ENCODE results near the gene NPAS3.

Gene NPAS3

GRCh38 chr14:33661101-33661500, 722.4 kb downstream of the NPAS3 start:
- DNase-seq (no peak), ATAC-seq (no peak)
- Mint-ChIP-seq H3K27me3 (no peaks in the 10 kb centered on the region), H3K9me3 (peaks cover 0 to 12% of the 10 kb centered on the region in 2 donors), H3K27ac (no peak overlapping the region), H3K4me1 (no peaks in the 10 kb centered on the region), H3K4me3 (no peak overlapping the region)

- no peak for ATAC-seq
- Mint-ChIP-seq H3K4me1 (no peaks in the 10 kb centered on the region), H3K4me3 (no peak overlapping the region), H3K9me3 (peaks cover 0 to 8% of the 10 kb centered on the region in 2 donors), H3K27me3 (no peaks in the 10 kb centered on the region), H3K27ac (no peak overlapping the region)
- no peak for DNase-seq
Measured at GRCh38 chr14:33668066-33668465, 729.4 kb downstream of the NPAS3 start.

DNA sequence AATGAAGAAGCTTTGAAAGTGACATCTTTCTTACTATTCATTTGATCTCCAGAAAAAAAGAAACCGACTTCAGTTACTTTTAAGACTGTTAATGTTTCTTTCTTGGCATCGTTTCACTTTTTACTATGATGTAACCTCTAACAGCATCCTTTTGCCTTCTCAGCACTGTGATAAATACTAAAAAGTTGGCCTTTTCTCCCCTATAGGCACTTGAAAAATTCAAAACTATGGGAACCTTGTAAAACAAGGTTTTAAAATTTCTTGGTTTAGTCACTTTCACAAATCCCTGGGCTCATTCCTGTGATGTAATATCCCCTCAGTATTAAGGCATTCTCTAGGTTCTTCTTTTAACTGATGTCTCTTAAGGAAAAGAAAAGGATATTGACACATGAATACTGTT, 730.4 kb downstream of the NPAS3 start:
- DNase-seq (no peak), ATAC-seq (no peak)
- Mint-ChIP-seq H3K4me3 (no peak overlapping the region), H3K27ac (peak overlapping the region in 1 of 2 donors; percentile 19), H3K9me3 (peaks cover 0 to under 1% of the 10 kb centered on the region in 2 donors), H3K4me1 (no peaks in the 10 kb centered on the region), H3K27me3 (no peaks in the 10 kb centered on the region)

DNA sequence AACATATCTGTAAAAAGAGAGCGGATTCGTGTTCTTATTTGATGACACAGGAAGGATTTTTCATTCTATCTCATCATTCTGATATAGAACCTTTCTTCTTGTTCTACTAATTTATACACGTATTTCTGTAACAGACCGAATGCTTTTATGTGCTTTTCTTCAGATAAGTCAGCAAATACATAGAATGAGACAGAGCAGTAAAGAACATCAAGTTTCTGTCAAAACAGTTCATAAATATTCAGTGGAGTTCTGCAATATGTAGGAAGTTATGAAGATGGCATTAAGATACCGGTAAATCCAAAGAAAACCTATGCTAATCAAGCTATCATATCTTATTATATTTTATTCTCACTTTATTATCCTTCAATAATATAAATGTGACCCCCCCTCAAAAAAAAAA, 731.6 kb downstream of the NPAS3 start:
- no peak overlapping the region for H3K27ac Mint-ChIP-seq
- ATAC-seq (no peak), DNase-seq (no peak)
- H3K4me1 Mint-ChIP-seq = no peaks in the 10 kb centered on the region
- no peaks in the 10 kb centered on the region for H3K9me3 Mint-ChIP-seq
- no peaks in the 10 kb centered on the region for H3K27me3 Mint-ChIP-seq
- no peak overlapping the region for H3K4me3 Mint-ChIP-seq

- Mint-ChIP-seq H3K4me1 (no peaks in the 10 kb centered on the region), H3K4me3 (no peak overlapping the region), H3K27ac (peak overlapping the region in 1 of 2 donors; percentile 26), H3K27me3 (no peaks in the 10 kb centered on the region), H3K9me3 (no peaks in the 10 kb centered on the region)
- DNase-seq (no peak), ATAC-seq (no peak)
Measured at GRCh38 chr14:33671556-33671955, 732.9 kb downstream of the NPAS3 start.

DNA sequence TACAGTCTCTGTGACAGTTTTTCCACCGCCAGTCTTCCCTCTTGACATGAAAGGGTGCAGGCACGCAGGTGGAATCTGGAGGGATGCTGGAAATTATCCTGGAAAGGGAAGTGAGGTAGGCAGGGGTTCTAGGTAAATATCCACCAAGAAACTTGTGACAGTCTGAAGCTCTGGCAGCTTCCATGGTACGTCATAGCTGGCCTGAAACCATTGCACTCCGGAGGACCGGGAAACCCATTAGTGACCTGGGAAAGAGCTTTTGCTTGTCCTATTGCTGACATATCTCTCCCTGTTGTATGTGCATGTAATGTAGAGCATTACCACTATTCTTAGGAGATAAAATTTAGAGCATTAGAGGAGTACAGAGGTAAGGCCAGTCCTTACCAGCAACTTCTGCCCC, 736.2 kb downstream of the NPAS3 start:
- DNase-seq (no peak), ATAC-seq (no peak)
- Mint-ChIP-seq H3K27ac (no peak overlapping the region), H3K4me1 (no peaks in the 10 kb centered on the region), H3K9me3 (no peaks in the 10 kb centered on the region), H3K27me3 (no peaks in the 10 kb centered on the region), H3K4me3 (no peak overlapping the region)

DNA sequence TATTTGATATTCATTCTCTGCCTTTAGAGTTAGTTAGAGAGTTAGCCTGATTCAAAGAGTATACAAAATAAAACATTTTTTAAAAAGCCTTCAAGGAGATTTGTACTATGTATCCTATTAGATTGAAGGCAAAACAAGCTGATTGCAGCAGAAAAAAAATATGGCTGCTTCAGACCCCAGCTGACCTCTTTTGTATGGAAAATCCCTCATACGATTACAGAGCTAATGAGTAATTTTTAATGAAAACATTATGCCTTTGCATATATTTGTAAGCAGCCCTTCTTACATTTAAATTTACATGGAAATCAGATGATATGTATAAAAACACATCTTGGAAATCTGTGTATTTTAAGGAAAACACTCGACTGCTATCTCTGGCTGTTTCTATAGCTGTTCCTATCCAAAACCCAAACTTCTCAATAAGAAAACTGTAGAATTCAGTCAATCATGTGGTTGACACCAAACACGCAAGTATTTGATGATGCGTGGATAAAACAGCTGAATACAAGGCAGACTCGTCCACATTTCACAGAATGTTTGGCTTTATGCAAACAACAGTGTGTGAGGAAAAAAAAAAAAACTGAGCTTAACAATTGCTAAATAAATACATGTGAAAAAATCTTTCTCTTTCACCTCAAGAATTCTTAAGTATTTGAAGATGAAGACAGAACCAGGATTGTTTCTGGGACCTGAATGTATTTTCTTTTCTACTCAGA, 736.9 kb downstream of the NPAS3 start:
- no peaks in the 10 kb centered on the region for H3K9me3 Mint-ChIP-seq
- H3K4me3 Mint-ChIP-seq = no peak overlapping the region
- no peaks in the 10 kb centered on the region for H3K4me1 Mint-ChIP-seq
- H3K27ac Mint-ChIP-seq = no peak overlapping the region
- ATAC-seq = no peak
- no peak for DNase-seq
- no peaks in the 10 kb centered on the region for H3K27me3 Mint-ChIP-seq

- peak overlapping the region in 1 of 2 donors; percentile 22 for H3K4me3 Mint-ChIP-seq
- H3K4me1 Mint-ChIP-seq = no peaks in the 10 kb centered on the region
- H3K27ac Mint-ChIP-seq = peak overlapping the region in 1 of 2 donors; percentile 69
- no peaks in the 10 kb centered on the region for H3K27me3 Mint-ChIP-seq
- no peaks in the 10 kb centered on the region for H3K9me3 Mint-ChIP-seq
- DNase-seq = no peak
- ATAC-seq = no peak
Measured at GRCh38 chr14:33676135-33676566, 737.5 kb downstream of the NPAS3 start.

DNA sequence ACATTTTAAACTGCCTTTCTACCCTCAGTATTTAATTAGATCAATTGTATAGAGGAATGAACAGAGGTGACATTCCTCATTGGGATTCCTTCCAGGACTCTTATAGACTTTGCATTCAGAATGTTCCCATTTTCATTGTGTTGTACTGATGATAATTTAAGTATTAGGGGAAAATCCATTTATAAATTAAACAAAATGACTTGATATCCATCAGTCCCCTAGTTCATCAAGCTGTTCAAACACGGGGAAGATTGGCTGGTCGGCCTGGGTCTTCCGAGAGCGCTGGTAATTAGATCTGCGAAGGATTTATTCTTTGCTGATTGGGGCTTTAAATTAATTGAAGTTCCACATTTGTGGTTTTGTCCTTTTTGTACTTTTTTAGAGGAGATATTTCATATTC, 738.2 kb downstream of the NPAS3 start:
- no peak for DNase-seq
- Mint-ChIP-seq H3K4me3 (no peak overlapping the region), H3K27me3 (no peaks in the 10 kb centered on the region), H3K9me3 (no peaks in the 10 kb centered on the region), H3K27ac (no peak overlapping the region), H3K4me1 (no peaks in the 10 kb centered on the region)
- no peak for ATAC-seq

DNA sequence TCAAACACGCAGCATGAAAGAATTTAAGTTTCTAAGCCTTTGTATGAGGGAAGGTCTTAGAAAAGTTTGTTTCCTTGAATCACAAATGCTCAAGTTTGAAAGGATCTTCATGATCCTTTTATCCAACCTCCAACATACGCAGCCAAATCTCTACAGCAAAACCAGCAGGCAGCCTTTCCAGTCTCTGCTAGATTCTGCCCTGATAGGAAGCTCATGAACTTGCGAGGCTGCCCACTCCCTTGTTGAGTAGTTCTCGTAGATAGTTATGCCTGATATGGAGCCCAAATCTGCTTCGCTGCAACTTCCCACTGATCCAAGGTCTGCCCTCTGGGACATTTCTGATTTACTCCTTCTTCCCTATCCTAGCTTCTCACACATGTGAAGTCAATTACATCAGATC, 739.3 kb downstream of the NPAS3 start:
- DNase-seq (no peak), ATAC-seq (no peak)
- Mint-ChIP-seq H3K27ac (no peak overlapping the region), H3K4me3 (no peak overlapping the region), H3K4me1 (no peaks in the 10 kb centered on the region), H3K27me3 (no peaks in the 10 kb centered on the region), H3K9me3 (no peaks in the 10 kb centered on the region)

DNA sequence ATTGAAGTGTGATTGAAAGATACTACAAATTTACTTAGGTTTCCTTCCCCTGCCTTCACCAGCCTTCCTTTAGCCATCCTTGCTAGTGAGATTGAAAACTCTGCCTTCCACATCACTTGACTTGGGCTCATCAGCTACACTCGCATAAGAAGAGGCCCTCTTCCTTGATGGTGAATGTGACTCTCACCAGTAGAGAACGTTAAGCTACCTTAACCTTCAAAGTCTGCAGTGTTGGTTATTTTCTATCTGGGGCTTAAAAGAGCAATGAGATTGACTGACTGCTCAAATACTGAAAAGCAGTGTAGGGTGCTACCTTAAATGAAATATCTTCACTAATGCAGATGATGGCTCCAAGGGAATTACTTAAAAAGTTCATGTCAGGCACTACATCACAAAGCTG, 740.3 kb downstream of the NPAS3 start:
- Mint-ChIP-seq H3K27me3 (no peaks in the 10 kb centered on the region), H3K4me1 (no peaks in the 10 kb centered on the region), H3K27ac (no peak overlapping the region), H3K4me3 (no peak overlapping the region), H3K9me3 (no peaks in the 10 kb centered on the region)
- no peak for ATAC-seq
- DNase-seq = no peak

DNA sequence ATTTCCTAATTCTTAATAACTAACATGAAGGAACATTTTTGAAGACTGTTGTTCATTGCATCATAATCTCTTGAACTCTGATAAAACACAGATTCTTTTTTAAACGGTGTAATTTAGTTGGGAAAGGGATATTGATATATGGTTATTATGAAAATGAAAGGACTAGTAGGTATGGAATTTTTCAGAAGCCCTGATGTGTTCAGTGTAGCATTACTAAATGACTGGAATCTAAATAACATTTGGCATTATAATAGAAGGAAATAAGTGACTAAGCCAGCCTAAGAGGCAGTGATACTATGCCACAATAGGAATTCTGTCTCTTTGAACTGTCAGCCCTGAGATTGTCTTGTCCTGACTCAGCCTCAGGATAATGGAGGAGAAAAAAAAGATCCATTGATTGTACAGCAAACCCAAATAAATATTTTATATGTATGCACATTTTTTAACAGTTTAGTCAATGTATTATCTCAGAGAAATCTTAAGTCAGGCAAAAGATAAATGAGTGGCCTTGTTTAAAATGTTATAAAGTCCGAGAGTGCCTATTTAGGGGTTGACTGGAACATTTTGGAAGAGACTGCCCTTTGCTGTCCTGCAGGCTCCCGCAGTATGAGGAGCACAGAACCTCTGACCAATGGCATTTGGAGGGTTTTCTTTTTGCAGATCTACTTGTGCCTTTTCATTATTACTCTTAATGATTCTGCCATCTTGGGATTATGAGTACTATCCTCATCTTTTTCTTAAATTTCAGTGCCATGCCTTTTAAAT, 741.0 kb downstream of the NPAS3 start:
- Mint-ChIP-seq H3K4me3 (no peak overlapping the region), H3K27ac (no peak overlapping the region), H3K9me3 (no peaks in the 10 kb centered on the region), H3K27me3 (no peaks in the 10 kb centered on the region), H3K4me1 (no peaks in the 10 kb centered on the region)
- DNase-seq (no peak), ATAC-seq (no peak)

GRCh38 chr14:33680873-33681272, 742.2 kb downstream of the NPAS3 start:
- DNase-seq (no peak), ATAC-seq (no peak)
- Mint-ChIP-seq H3K27me3 (no peaks in the 10 kb centered on the region), H3K4me1 (no peaks in the 10 kb centered on the region), H3K27ac (no peak overlapping the region), H3K9me3 (no peaks in the 10 kb centered on the region), H3K4me3 (no peak overlapping the region)

DNA sequence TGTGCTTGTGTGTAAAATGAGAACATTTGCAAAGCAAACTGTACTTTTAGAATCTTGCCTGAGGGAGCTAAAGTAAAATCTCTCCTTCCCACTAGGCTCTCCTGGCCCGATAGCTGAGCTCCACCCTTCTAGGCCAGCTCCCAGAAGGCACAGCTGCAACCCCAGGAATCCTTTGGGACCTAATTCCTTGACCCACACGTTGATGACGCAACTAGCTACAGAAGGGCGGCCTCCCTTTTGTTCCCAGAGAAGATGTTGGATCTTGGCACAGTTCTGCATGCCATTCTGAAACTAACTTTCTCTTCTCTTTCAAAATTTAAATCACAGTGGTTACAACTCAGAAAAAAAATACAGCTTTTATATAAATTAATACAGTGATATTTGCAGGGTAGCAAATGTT, 744.1 kb downstream of the NPAS3 start:
- no peak for ATAC-seq

DNA sequence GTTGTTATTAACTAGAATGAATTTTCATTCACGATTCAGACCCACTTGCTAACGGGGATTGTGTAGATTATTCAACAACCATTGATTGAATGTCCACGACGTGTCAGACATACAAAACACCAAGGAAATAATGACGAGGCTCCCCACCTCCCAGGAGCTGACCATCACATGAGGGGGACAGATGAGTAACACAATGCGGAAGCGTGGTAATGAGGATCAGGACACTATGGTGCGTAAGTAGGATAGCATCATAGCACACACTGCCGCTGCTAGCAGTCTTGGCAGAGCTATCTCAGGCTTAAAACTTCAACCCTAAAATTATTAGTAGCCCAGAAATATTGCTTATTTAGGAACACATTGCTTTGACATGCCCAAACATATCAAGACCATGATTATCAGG, 746.3 kb downstream of the NPAS3 start:
- no peaks in the 10 kb centered on the region for H3K4me1 Mint-ChIP-seq
- DNase-seq (no peak), ATAC-seq (no peak)
- H3K9me3 Mint-ChIP-seq = no peaks in the 10 kb centered on the region
- no peaks in the 10 kb centered on the region for H3K27me3 Mint-ChIP-seq
- no peak overlapping the region for H3K27ac Mint-ChIP-seq
- H3K4me3 Mint-ChIP-seq = no peak overlapping the region

More for the DNA sequence above, 744.1 kb downstream of the NPAS3 start:
- Mint-ChIP-seq H3K9me3 (no peaks in the 10 kb centered on the region), H3K27me3 (no peaks in the 10 kb centered on the region), H3K4me3 (no peak overlapping the region), H3K4me1 (no peaks in the 10 kb centered on the region), H3K27ac (no peak overlapping the region)
- DNase-seq = no peak

DNA sequence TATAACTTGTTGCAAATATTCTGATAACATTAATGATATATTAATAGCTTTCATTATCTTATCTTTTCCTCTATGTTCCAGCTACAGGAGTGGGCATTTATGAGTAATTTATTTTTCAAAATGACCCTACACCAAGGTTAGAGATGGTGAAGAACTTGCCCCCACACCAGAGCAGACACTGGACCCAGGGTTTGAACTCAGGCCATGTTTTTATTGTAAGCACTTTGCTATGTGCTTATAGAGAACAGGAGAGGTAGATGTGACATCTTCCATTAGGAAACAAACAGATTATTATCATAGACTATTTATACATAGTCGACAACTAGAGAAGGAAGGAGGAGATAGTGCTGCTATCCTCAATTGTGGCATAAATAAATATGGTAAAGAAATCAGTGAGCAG, 747.0 kb downstream of the NPAS3 start:
- ATAC-seq (no peak), DNase-seq (no peak)
- H3K27me3 Mint-ChIP-seq = no peaks in the 10 kb centered on the region
- H3K27ac Mint-ChIP-seq = no peak overlapping the region
- H3K4me3 Mint-ChIP-seq = no peak overlapping the region
- no peaks in the 10 kb centered on the region for H3K9me3 Mint-ChIP-seq
- no peaks in the 10 kb centered on the region for H3K4me1 Mint-ChIP-seq
